Subcutaneous abdominal adipose tissue (tissue), 5 donors: ENCODE measurements around the gene EHBP1.

Experiments
- H3K27ac ChIP-seq: one replicate; pipeline ENCODE4 v1.7.0; 2013; ENCODE audit warnings: low read depth, mild to moderate bottlenecking, inconsistent platforms, low read length, moderate library complexity
- H3K27me3 ChIP-seq, 5 donors: one replicate each; pipeline ENCODE4 v1.7.0; 2013; ENCODE audit warnings: low read length in 5 of 5, inconsistent platforms in 1 of 5; ENCODE audit not compliant: control insufficient read depth in 5 of 5, insufficient read depth in 4 of 5
- H3K36me3 ChIP-seq, 5 donors: one replicate each; pipeline ENCODE4 v1.7.0; 2013; ENCODE audit warnings: low read length in 5 of 5; ENCODE audit not compliant: control insufficient read depth in 5 of 5, insufficient read depth in 5 of 5
- H3K4me1 ChIP-seq, 5 donors: one replicate each; pipeline ENCODE4 v1.7.0; 2013; ENCODE audit warnings: low read length in 5 of 5, mild to moderate bottlenecking in 3 of 5, moderate library complexity in 1 of 5; ENCODE audit not compliant: control insufficient read depth in 5 of 5, insufficient read depth in 5 of 5
- H3K4me3 ChIP-seq, 5 donors: one replicate each; pipeline ENCODE4 v1.7.0; 2013; ENCODE audit warnings: low read length in 5 of 5, low read depth in 1 of 5
- H3K9ac ChIP-seq, 5 donors: one replicate each; pipeline ENCODE4 v1.7.0; 2013; ENCODE audit warnings: low read length in 5 of 5, mild to moderate bottlenecking in 4 of 5, moderate library complexity in 3 of 5
- H3K9me3 ChIP-seq, 5 donors: one replicate each; pipeline ENCODE4 v1.7.0; 2013; ENCODE audit warnings: low read length in 5 of 5; ENCODE audit not compliant: control insufficient read depth in 5 of 5
- donor health status: healthy.
- donor health status: healthy.
- donor health status: healthy.
- donor health status: healthy.
- donor health status: healthy.

The EHBP1 gene

GRCh38 chr2:62663920-62664795 lies 41.4 kb upstream of the EHBP1 start:
- Histone ChIP-seq H3K27me3 (no peaks in the 10 kb centered on the region), H3K4me3 (peak overlapping the region in 1 of 5 donors; percentile 21), H3K9me3 (no peaks in the 10 kb centered on the region), H3K27ac (peak overlapping the region; percentile 83), H3K4me1 (peaks cover 6 to 73% (median 55%) of the 10 kb centered on the region in 5 donors), H3K9ac (peak overlapping the region in 3 of 5 donors; percentile 25 to 43 (median 39)), H3K36me3 (no peaks in the 10 kb centered on the region)

DNA sequence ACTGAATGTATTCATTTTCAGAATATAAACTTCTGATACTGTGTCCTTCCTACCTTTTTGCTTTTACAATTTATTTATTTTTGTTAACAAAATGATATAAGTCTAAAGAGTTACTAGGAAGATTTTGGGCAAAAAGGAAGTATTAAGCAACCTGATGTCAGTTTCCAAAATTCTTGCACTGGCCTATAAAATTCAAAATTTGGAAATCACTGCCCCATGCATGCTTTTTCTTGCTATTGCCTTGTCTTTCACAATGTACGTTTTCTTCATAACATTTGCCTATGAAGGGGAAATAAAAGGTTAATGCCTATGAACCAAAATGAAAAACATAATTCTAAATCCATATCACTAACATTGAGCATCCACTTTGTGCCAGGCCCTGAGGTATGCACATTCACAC lies 40.1 kb upstream of the EHBP1 start:
- Histone ChIP-seq H3K27ac (peak overlapping the region; percentile 83), H3K36me3 (no peaks in the 10 kb centered on the region), H3K9ac (peak overlapping the region in 1 of 5 donors; percentile 8), H3K4me3 (peak overlapping the region; percentile 0 to 59 (median 31)), H3K9me3 (no peaks in the 10 kb centered on the region), H3K27me3 (no peaks in the 10 kb centered on the region), H3K4me1 (peaks cover 6 to 74% (median 50%) of the 10 kb centered on the region in 5 donors)

- no peak overlapping the region for H3K27ac ChIP-seq
- no peaks in the 10 kb centered on the region for H3K27me3 ChIP-seq
- no peaks in the 10 kb centered on the region for H3K36me3 ChIP-seq
- H3K9me3 ChIP-seq, result no peaks in the 10 kb centered on the region
- peaks cover 1 to 64% (median 51%) of the 10 kb centered on the region in 5 donors for H3K4me1 ChIP-seq
- no peak overlapping the region for H3K9ac ChIP-seq
- H3K4me3 ChIP-seq, result no peak overlapping the region
Observed at GRCh38 chr2:62669180-62669579, 36.3 kb upstream of the EHBP1 start.

DNA sequence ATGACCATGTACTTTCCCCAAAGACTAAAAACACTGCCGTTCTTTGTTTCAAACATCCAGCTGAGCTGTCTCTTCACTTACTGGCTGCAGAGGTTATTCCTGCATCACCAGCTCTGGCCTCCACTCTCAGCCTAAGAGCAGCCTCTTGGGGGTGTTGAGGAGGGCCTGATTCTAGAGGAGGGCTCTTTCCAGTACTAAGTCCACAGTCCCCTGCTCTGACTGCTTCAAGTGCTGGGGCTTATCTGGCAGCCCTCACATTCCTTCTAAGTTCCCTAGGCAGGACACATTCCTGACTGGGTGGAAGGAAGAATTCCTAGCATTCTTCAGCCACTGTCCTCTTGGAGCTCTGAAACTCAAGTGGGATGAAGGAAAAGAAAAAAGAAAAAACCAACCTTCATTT lies 32.9 kb upstream of the EHBP1 start:
- H3K36me3 ChIP-seq, result no peaks in the 10 kb centered on the region
- no peaks in the 10 kb centered on the region for H3K9me3 ChIP-seq
- H3K27me3 ChIP-seq, result no peaks in the 10 kb centered on the region
- H3K27ac ChIP-seq, result no peak overlapping the region
- peaks cover 0 to 37% (median 27%) of the 10 kb centered on the region in 5 donors for H3K4me1 ChIP-seq
- no peak overlapping the region for H3K4me3 ChIP-seq
- H3K9ac ChIP-seq, result no peak overlapping the region

- H3K9me3 ChIP-seq, result no peaks in the 10 kb centered on the region
- H3K27ac ChIP-seq, result no peak overlapping the region
- no peak overlapping the region for H3K4me3 ChIP-seq
- no peaks in the 10 kb centered on the region for H3K27me3 ChIP-seq
- no peak overlapping the region for H3K9ac ChIP-seq
- no peaks in the 10 kb centered on the region for H3K36me3 ChIP-seq
- H3K4me1 ChIP-seq, result peaks cover 0 to 26% (median 23%) of the 10 kb centered on the region in 5 donors
Observed at GRCh38 chr2:62675062-62675461, 30.5 kb upstream of the EHBP1 start.

- Histone ChIP-seq H3K4me3 (no peak overlapping the region), H3K4me1 (peaks cover 0 to 5% (median 0%) of the 10 kb centered on the region in 5 donors), H3K36me3 (no peaks in the 10 kb centered on the region), H3K9ac (no peak overlapping the region), H3K27me3 (no peaks in the 10 kb centered on the region), H3K27ac (no peak overlapping the region), H3K9me3 (no peaks in the 10 kb centered on the region)
Observed at GRCh38 chr2:62685256-62685655, 20.3 kb upstream of the EHBP1 start.

DNA sequence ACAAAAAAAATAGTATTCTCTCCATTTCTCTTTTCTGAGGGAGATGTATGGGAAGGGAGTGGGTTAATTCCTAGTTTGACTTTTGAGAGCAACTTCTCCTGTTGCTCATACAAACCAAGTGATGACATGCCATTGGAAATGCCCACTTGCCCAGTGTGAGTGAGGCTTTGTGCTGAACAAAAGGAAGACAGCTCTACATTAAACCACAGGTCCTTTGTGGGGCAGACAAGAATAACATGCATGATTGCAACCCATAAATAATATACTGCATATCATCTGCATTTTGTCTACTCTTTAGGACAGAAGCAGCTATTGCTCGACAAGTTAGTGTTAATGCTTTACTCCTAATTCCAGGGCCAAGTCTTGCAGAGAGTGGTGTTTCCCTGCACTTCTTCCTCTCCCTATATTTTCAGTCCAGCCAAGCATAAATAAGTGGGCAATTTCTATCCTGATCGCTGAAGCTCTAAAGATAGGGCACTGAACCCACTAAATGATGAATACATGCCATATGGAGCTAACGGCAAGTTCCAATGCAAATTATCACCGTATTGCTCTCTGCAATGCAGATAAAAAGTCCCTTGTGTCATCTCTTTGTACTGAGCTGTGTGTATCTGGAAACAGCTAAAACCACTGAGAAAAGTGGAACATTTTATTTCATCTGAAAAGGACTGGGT lies 19.4 kb upstream of the EHBP1 start:
- Histone ChIP-seq H3K4me3 (no peak overlapping the region), H3K9me3 (no peaks in the 10 kb centered on the region), H3K27ac (no peak overlapping the region), H3K27me3 (no peaks in the 10 kb centered on the region), H3K4me1 (peaks cover 0 to 5% (median 0%) of the 10 kb centered on the region in 5 donors), H3K9ac (no peak overlapping the region), H3K36me3 (no peaks in the 10 kb centered on the region)

DNA sequence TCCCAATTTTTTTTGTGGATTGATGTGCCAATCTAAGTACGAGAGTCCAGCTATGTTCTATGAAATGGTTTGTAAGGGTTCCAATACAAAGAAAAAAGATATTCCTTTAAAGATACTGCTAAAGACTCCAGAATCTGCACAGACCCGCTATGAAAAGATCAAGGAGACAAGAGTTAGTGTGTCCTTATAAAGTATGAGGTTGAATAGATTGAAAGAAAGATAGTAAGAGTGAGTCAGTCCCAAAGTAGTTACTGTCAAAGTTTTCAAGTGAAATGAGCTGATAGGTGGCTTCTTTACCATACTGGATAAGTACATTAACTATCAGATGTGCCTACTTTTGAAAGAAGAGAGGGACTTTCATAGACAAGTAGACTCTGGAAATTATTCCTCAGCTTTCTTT lies 17.9 kb upstream of the EHBP1 start:
- Histone ChIP-seq H3K4me3 (no peak overlapping the region), H3K4me1 (peaks cover 0 to 5% (median 0%) of the 10 kb centered on the region in 5 donors), H3K9me3 (no peaks in the 10 kb centered on the region), H3K9ac (no peak overlapping the region), H3K27ac (no peak overlapping the region), H3K36me3 (no peaks in the 10 kb centered on the region), H3K27me3 (no peaks in the 10 kb centered on the region)

GRCh38 chr2:62688771-62689170 lies 16.7 kb upstream of the EHBP1 start:
- H3K36me3 ChIP-seq, result no peaks in the 10 kb centered on the region
- H3K4me1 ChIP-seq, result peaks cover 0 to 5% (median 3%) of the 10 kb centered on the region in 5 donors
- no peaks in the 10 kb centered on the region for H3K9me3 ChIP-seq
- no peak overlapping the region for H3K4me3 ChIP-seq
- H3K9ac ChIP-seq, result no peak overlapping the region
- H3K27me3 ChIP-seq, result no peaks in the 10 kb centered on the region
- H3K27ac ChIP-seq, result no peak overlapping the region

GRCh38 chr2:62691186-62691585 lies 14.3 kb upstream of the EHBP1 start:
- no peaks in the 10 kb centered on the region for H3K36me3 ChIP-seq
- no peaks in the 10 kb centered on the region for H3K9me3 ChIP-seq
- no peaks in the 10 kb centered on the region for H3K27me3 ChIP-seq
- peaks cover 0 to 11% (median 3%) of the 10 kb centered on the region in 5 donors for H3K4me1 ChIP-seq
- no peak overlapping the region for H3K27ac ChIP-seq
- no peak overlapping the region for H3K9ac ChIP-seq
- H3K4me3 ChIP-seq, result no peak overlapping the region
